OCI-LY7 (cell line): ENCODE measurements around the gene TEDC1.

Experiments
- CTCF ChIP-seq: fragments of 200-600 bp; sonication (generic); conservative IDR thresholded peaks from 2 replicates; pipeline ENCODE4 v1.5.1; 2014; ENCODE audit warnings: mild to moderate bottlenecking, antibody characterized with exemption, low read length, moderate library complexity, mixed read lengths
- EZH2phosphoT487 ChIP-seq: fragments of 200-600 bp; sonication (generic); IDR thresholded peaks from 2 replicates; pipeline ENCODE4 v1.6.1; 2018; ENCODE audit warnings: low read depth, borderline replicate concordance, mild to moderate bottlenecking, mixed run types, antibody characterized with exemption, low read length, moderate library complexity, mixed read lengths

- TF ChIP-seq CTCF, result no peak
- TF ChIP-seq EZH2phosphoT487, result no peak
These were observed 4.0 kb upstream of the TEDC1 start for GRCh38 chr14:105486974-105487448.
